Kidney epithelial cell (primary cell): ENCODE results near the gene VILL. TPM values are rescaled to one million over a fixed set of nuclear protein-coding genes. Genes with fewer than 3 reads are reported as not detected.
A peak's percentile ranks its signal among the peaks of the same experiment; 100 is the strongest.

Source experiments
- DNase-seq: peaks from one replicate; pipeline ENCODE4 v3.0.0-alpha.2; 2010; ENCODE audit warnings: low read depth
- H3K27me3 ChIP-seq: 2 replicates; pipeline ENCODE4 v1.6.0; 2011; ENCODE audit warnings: low read length; ENCODE audit not compliant: control insufficient read depth, insufficient read depth
- H3K36me3 ChIP-seq: 2 replicates; pipeline ENCODE4 v1.5.1; 2011; ENCODE audit warnings: low read length; ENCODE audit not compliant: control insufficient read depth, insufficient read depth
- H3K4me3 ChIP-seq: 2 replicates; pipeline ENCODE4 v1.5.1; 2011; ENCODE audit warnings: low read depth, mild to moderate bottlenecking, control low read depth, low read length
- CTCF ChIP-seq: IDR thresholded peaks from 2 replicates; pipeline ENCODE4 v1.5.1; 2011; ENCODE audit warnings: mild to moderate bottlenecking, moderate library complexity, low read length, control low read depth, inconsistent platforms; ENCODE audit not compliant: insufficient read depth, poor library complexity, severe bottlenecking
- total RNA-seq: library from RNA; depleted of rRNA; stranded (reverse); fragments of >200 nt; gene quantifications from 2 replicates; pipeline ENCODE4 v1.2.3, GENCODE V29; 2015

Gene VILL
- total RNA-seq, 1 donor from 2014 or later: 7.8 TPM

DNA sequence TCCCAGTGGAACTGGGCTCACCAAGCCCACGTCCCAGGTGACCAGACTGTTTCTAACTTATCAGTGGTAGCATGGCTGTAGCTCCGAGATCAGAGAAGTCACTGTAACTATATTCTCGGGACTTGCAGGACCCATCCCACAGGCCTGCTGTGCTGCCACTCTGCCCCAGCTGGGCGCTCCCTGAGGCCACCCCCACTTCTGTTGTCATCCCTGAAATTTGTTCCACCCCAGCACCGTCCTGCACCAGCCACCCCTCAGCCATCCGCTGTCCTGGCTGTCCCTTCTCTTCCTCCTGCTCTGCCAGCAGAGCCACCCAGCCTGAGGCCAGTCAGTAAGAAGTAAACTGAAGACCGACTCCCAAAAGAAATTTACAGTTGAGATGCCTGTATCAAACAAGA is 33.0 kb upstream of the VILL start:
- DNase-seq: no peak
- TF ChIP-seq CTCF: no peak
- H3K36me3 ChIP-seq: no peaks in the 10 kb centered on the region

DNA sequence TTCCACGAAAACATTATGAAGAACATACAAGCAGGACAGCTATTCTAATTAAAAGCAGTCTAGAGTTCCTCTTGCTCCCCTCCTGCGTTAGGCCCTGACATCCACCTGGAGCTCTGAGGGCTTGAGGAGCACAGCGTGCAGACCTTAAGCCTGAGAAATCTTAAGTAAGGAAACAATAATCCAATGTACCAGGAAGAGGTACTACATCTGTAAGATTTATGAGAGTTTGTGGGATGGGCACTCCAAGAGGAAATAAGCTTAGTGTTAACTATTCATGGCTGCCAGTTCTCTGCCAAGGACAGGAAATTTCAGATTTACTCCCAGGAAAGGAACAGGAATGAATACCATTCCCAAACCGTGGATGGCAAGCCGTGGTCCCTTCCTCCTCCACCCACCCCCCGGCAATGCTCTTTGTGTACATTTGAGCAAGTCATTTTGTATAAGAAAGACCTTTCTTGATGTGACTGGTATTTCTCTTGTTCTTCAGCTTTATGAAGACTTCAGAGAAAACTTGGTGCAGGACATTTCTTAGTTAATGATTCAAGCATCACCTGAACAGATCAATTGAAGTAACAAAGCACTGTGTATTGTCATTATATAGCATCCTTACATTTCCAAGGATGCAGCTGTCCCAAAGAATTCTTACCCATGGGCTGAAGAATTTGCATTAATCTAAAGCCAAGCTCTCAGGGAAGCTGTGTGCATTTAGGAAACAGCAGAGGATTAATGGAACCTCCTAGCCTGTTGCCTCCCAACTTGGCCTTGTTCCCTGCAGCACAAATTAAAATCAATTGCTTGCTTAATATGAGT is 28.8 kb upstream of the VILL start:
- no peak for TF ChIP-seq CTCF
- DNase-seq: no peak
- H3K27me3 ChIP-seq: no peaks in the 10 kb centered on the region
- no peak overlapping the region for H3K4me3 ChIP-seq
- no peaks in the 10 kb centered on the region for H3K36me3 ChIP-seq

More for the DNA sequence above, 33.0 kb upstream of the VILL start:
- Histone ChIP-seq H3K4me3 (no peak overlapping the region), H3K27me3 (no peaks in the 10 kb centered on the region)

GRCh38 chr3:37963016-37963415 is 27.6 kb upstream of the VILL start:
- no peak for TF ChIP-seq CTCF
- DNase-seq: no peak
- no peaks in the 10 kb centered on the region for H3K36me3 ChIP-seq
- no peaks in the 10 kb centered on the region for H3K27me3 ChIP-seq
- no peak overlapping the region for H3K4me3 ChIP-seq

GRCh38 chr3:37963635-37964034 is 27.0 kb upstream of the VILL start:
- Histone ChIP-seq H3K4me3 (no peak overlapping the region), H3K27me3 (no peaks in the 10 kb centered on the region), H3K36me3 (no peaks in the 10 kb centered on the region)
- peak; percentile 9 for TF ChIP-seq CTCF
- DNase-seq: peak; percentile 32

- H3K36me3 ChIP-seq: no peaks in the 10 kb centered on the region
- no peak for TF ChIP-seq CTCF
- no peaks in the 10 kb centered on the region for H3K27me3 ChIP-seq
- H3K4me3 ChIP-seq: no peak overlapping the region
- DNase-seq: no peak
Measured at GRCh38 chr3:37964146-37964545, 26.4 kb upstream of the VILL start.

DNA sequence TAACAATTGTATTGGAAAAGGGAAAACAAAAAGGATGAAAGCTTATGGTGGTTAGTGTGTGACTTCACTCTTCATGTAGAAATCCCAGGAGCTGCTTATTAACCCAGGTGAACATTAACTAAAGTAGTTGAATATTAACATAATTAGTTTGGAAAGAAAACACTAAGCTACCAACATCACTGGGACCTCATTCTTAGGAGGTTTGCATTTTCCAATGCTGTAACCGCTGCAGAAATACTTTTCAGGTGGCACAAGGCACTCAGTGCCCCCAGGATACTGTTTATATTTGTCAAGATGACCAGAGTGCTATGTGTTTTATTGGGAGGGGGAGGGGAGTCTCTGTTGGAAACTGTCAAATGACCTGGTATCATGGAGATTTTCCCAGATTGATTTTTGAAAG is 25.9 kb upstream of the VILL start:
- no peak overlapping the region for H3K4me3 ChIP-seq
- no peaks in the 10 kb centered on the region for H3K36me3 ChIP-seq
- TF ChIP-seq CTCF: no peak
- DNase-seq: peak; percentile 77
- H3K27me3 ChIP-seq: no peaks in the 10 kb centered on the region
